WTC11 (cell line): ENCODE data around the gene CDC73. TPM values are rescaled to one million over a fixed set of nuclear protein-coding genes. Genes with fewer than 3 reads are reported as not detected.

Experiments used
- ATAC-seq: fragments of 200-7000 bp; cut with Tn5 transposase; 2 replicates; pipeline ENCODE4 v1.10.0; 2021; ENCODE audit warnings: mild to moderate bottlenecking, moderate library complexity
- CTCF ChIA-PET: fragments of 300-600 bp; sonication (Branson Sonifier 250); formaldehyde crosslinking; loops from one replicate; lab custom pipeline; 2021; ENCODE audit warnings: antibody characterized with exemption; lab: Charles Lee
- POLR2A ChIA-PET: fragments of 350-600 bp; sonication (Branson Sonifier 250); formaldehyde crosslinking; loops from one replicate; lab custom pipeline; 2021; ENCODE audit warnings: antibody characterized with exemption; lab: Charles Lee
- DNase-seq: peaks from one replicate; pipeline ENCODE4 v3.0.0; 2021; ENCODE audit warnings: low spot score
- H3K27ac Mint-ChIP-seq: 2 replicates; pipeline ENCODE4 v1.8.0; 2021; ENCODE audit warnings: mixed read lengths
- H3K27me3 Mint-ChIP-seq: 2 replicates; pipeline ENCODE4 v1.8.0; 2021; ENCODE audit warnings: low read depth, mild to moderate bottlenecking, moderate library complexity, mixed read lengths
- H3K36me3 Mint-ChIP-seq: 2 replicates; pipeline ENCODE4 v1.8.0; 2021; ENCODE audit warnings: mixed read lengths
- H3K4me1 Mint-ChIP-seq: 2 replicates; pipeline ENCODE4 v1.8.0; 2022; ENCODE audit warnings: mixed read lengths
- H3K4me3 Mint-ChIP-seq: 2 replicates; pipeline ENCODE4 v1.8.0; 2021; ENCODE audit warnings: mild to moderate bottlenecking, moderate library complexity, mixed read lengths
- H3K9me3 Mint-ChIP-seq: 2 replicates; pipeline ENCODE4 v1.8.0; 2021; ENCODE audit warnings: mixed read lengths
- ESRRA ChIP-seq: sonication (generic); formaldehyde crosslinking; IDR thresholded peaks from 2 replicates; pipeline ENCODE4 v1.8.1; 2022; ENCODE audit warnings: mild to moderate bottlenecking, missing genetic modification reagents, borderline replicate concordance
- ETV6 ChIP-seq: sonication (generic); formaldehyde crosslinking; IDR thresholded peaks from 2 replicates; pipeline ENCODE4 v1.8.1; 2022; ENCODE audit warnings: mild to moderate bottlenecking, missing genetic modification reagents
- IRF2 ChIP-seq: sonication (generic); formaldehyde crosslinking; IDR thresholded peaks from 2 replicates; pipeline ENCODE4 v1.8.0; 2022; ENCODE audit warnings: low read depth, missing genetic modification reagents, borderline replicate concordance
- KAT7 ChIP-seq: sonication (generic); formaldehyde crosslinking; IDR thresholded peaks from 2 replicates; pipeline ENCODE4 v1.8.1; 2023; ENCODE audit warnings: missing genetic modification reagents, mild to moderate bottlenecking, borderline replicate concordance
- NR1H2 ChIP-seq: sonication (generic); formaldehyde crosslinking; IDR thresholded peaks from 2 replicates; pipeline ENCODE4 v1.9.0; 2021; ENCODE audit warnings: mild to moderate bottlenecking, moderate library complexity, missing genetic modification reagents
- NR2C2 ChIP-seq: sonication (generic); formaldehyde crosslinking; IDR thresholded peaks from 2 replicates; pipeline ENCODE4 v1.8.0; 2022; ENCODE audit warnings: mild to moderate bottlenecking, missing genetic modification reagents
- OVOL2 ChIP-seq: fragments of 250-450 bp; sonication (Bioruptor Pico); IDR thresholded peaks from 2 replicates; pipeline ENCODE4 v1.9.0; 2021; ENCODE audit warnings: mild to moderate bottlenecking, borderline replicate concordance
- TEAD1 ChIP-seq: sonication (generic); formaldehyde crosslinking; IDR thresholded peaks from 2 replicates; pipeline ENCODE4 v1.8.0; 2022; ENCODE audit warnings: mild to moderate bottlenecking, missing genetic modification reagents
- ZBTB21 ChIP-seq: sonication (generic); formaldehyde crosslinking; IDR thresholded peaks from 2 replicates; pipeline ENCODE4 v1.8.1; 2023; ENCODE audit warnings: mild to moderate bottlenecking, missing genetic modification reagents, borderline replicate concordance
- ZNF219 ChIP-seq: sonication (generic); formaldehyde crosslinking; IDR thresholded peaks from 2 replicates; pipeline ENCODE4 v1.8.0; 2023; ENCODE audit warnings: missing genetic modification reagents, mild to moderate bottlenecking, borderline replicate concordance
- ZNF317 ChIP-seq: sonication (generic); formaldehyde crosslinking; IDR thresholded peaks from 2 replicates; pipeline ENCODE4 v1.8.1; 2023; ENCODE audit warnings: low read depth, mild to moderate bottlenecking, moderate library complexity, missing genetic modification reagents, borderline replicate concordance
- total RNA-seq: library from RNA; stranded (reverse); gene quantifications from 3 replicates; pipeline ENCODE4 v1.2.3, GENCODE V29; 2021
- TF ChIP-seq, protein P1 (sequence below): fragments of 250-450 bp; sonication (Bioruptor Pico); IDR thresholded peaks from 2 replicates; pipeline ENCODE4 v1.9.0; 2021; ENCODE audit warnings: mild to moderate bottlenecking
- TF ChIP-seq, protein P2 (sequence below): sonication (generic); formaldehyde crosslinking; IDR thresholded peaks from 2 replicates; pipeline ENCODE4 v1.8.0; 2022; ENCODE audit warnings: mild to moderate bottlenecking, missing genetic modification reagents
- TF ChIP-seq, protein P3 (sequence below): sonication (generic); formaldehyde crosslinking; IDR thresholded peaks from 2 replicates; pipeline ENCODE4 v1.8.1; 2022; ENCODE audit warnings: missing genetic modification reagents, borderline replicate concordance
- TF ChIP-seq, protein P4 (sequence below): sonication (generic); formaldehyde crosslinking; IDR thresholded peaks from 2 replicates; pipeline ENCODE4 v1.8.0; 2023; ENCODE audit warnings: missing genetic modification reagents, mild to moderate bottlenecking, borderline replicate concordance
- TF ChIP-seq, protein P5 (sequence below): sonication (generic); formaldehyde crosslinking; IDR thresholded peaks from 2 replicates; pipeline ENCODE4 v1.8.1; 2023; ENCODE audit warnings: mild to moderate bottlenecking, moderate library complexity, missing genetic modification reagents
- TF ChIP-seq, protein P6 (sequence below): sonication (generic); formaldehyde crosslinking; IDR thresholded peaks from 2 replicates; pipeline ENCODE4 v1.8.0; 2023; ENCODE audit warnings: mild to moderate bottlenecking, missing genetic modification reagents

Gene CDC73
- total RNA-seq, 1 experiment from 2014 or later = 57.1 TPM

DNA sequence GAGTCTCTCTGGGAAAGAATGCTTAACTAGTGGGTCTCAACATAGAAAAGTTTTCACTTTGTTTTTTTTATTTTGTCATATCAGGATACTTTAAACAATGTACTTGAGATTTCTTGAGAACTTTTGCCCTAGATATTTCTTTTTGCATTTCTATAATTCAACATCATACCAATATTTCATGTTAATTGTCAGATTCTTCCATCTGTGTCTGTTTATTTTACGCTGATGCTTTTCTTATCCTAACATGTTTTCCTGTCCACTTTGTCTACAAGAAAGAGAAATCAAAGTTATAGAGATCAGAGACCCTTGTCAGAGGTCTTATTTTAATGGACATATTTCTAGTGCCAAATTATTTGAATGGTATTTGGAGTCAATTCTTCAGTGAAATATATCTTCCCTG lies 160.1 kb downstream of the CDC73 start (continued):
- no peak for TF ChIP-seq ZNF317
- no peak for TF ChIP-seq NR1H2 (CRISPR knock-in tag)
- no peak for TF ChIP-seq IRF2
- TF ChIP-seq, protein P1, sequence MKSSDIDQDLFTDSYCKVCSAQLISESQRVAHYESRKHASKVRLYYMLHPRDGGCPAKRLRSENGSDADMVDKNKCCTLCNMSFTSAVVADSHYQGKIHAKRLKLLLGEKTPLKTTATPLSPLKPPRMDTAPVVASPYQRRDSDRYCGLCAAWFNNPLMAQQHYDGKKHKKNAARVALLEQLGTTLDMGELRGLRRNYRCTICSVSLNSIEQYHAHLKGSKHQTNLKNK (CRISPR knock-in tag) = no peak
- no peak for TF ChIP-seq TEAD1 (CRISPR knock-in tag)

DNA sequence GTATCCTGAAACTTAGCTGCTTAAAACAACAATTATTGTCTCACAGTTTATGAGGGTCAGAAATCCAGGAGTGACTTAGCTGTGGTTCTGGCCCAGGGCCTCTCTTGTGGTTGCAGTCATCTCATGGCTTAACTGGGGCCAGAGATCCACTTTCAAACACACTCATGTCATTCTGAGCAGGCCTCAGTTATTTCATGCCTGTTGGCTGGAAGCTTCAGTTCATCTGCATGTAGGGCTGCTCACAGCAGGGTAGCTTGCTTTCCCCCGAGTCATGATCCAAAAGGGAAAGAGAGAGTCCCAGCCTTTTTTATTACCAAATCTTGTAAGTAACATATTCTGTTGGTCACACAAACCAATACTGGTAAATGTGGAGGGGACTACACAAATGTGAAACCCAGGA lies 161.2 kb downstream of the CDC73 start:
- Mint-ChIP-seq H3K27ac (peak overlapping the region; percentile 57; the same call in 1 of the 2 replicates), H3K4me1 (peaks cover 11% of the 10 kb centered on the region), H3K4me3 (no peak overlapping the region), H3K9me3 (peaks cover 8% of the 10 kb centered on the region), H3K27me3 (no peaks in the 10 kb centered on the region), H3K36me3 (no peaks in the 10 kb centered on the region)
- POLR2A ChIA-PET = interaction anchor here (0.6 kb wide), 1 partner anchor 1056 kb away, joined by 6 read pairs; no protein-coding TSS in a partner anchor
- ATAC-seq = peak; percentile 73
- TF ChIP-seq OVOL2 (CRISPR knock-in tag) (no peak), NR2C2 (no peak), ZBTB21 (CRISPR knock-in tag) (no peak), ETV6 (CRISPR knock-in tag) (no peak), ESRRA (CRISPR knock-in tag) (no peak), IRF2 (no peak), KAT7 (CRISPR knock-in tag) (no peak)
- TF ChIP-seq, protein P2, sequence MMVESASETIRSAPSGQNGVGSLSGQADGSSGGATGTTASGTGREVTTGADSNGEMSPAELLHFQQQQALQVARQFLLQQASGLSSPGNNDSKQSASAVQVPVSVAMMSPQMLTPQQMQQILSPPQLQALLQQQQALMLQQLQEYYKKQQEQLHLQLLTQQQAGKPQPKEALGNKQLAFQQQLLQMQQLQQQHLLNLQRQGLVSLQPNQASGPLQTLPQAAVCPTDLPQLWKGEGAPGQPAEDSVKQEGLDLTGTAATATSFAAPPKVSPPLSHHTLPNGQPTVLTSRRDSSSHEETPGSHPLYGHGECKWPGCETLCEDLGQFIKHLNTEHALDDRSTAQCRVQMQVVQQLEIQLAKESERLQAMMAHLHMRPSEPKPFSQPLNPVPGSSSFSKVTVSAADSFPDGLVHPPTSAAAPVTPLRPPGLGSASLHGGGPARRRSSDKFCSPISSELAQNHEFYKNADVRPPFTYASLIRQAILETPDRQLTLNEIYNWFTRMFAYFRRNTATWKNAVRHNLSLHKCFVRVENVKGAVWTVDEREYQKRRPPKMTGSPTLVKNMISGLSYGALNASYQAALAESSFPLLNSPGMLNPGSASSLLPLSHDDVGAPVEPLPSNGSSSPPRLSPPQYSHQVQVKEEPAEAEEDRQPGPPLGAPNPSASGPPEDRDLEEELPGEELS (CRISPR knock-in tag) = no peak
- TF ChIP-seq, protein P3, sequence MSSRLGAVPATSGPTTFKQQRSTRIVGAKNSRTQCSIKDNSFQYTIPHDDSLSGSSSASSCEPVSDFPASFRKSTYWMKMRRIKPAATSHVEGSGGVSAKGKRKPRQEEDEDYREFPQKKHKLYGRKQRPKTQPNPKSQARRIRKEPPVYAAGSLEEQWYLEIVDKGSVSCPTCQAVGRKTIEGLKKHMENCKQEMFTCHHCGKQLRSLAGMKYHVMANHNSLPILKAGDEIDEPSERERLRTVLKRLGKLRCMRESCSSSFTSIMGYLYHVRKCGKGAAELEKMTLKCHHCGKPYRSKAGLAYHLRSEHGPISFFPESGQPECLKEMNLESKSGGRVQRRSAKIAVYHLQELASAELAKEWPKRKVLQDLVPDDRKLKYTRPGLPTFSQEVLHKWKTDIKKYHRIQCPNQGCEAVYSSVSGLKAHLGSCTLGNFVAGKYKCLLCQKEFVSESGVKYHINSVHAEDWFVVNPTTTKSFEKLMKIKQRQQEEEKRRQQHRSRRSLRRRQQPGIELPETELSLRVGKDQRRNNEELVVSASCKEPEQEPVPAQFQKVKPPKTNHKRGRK = no peak
- TF ChIP-seq, protein P4, sequence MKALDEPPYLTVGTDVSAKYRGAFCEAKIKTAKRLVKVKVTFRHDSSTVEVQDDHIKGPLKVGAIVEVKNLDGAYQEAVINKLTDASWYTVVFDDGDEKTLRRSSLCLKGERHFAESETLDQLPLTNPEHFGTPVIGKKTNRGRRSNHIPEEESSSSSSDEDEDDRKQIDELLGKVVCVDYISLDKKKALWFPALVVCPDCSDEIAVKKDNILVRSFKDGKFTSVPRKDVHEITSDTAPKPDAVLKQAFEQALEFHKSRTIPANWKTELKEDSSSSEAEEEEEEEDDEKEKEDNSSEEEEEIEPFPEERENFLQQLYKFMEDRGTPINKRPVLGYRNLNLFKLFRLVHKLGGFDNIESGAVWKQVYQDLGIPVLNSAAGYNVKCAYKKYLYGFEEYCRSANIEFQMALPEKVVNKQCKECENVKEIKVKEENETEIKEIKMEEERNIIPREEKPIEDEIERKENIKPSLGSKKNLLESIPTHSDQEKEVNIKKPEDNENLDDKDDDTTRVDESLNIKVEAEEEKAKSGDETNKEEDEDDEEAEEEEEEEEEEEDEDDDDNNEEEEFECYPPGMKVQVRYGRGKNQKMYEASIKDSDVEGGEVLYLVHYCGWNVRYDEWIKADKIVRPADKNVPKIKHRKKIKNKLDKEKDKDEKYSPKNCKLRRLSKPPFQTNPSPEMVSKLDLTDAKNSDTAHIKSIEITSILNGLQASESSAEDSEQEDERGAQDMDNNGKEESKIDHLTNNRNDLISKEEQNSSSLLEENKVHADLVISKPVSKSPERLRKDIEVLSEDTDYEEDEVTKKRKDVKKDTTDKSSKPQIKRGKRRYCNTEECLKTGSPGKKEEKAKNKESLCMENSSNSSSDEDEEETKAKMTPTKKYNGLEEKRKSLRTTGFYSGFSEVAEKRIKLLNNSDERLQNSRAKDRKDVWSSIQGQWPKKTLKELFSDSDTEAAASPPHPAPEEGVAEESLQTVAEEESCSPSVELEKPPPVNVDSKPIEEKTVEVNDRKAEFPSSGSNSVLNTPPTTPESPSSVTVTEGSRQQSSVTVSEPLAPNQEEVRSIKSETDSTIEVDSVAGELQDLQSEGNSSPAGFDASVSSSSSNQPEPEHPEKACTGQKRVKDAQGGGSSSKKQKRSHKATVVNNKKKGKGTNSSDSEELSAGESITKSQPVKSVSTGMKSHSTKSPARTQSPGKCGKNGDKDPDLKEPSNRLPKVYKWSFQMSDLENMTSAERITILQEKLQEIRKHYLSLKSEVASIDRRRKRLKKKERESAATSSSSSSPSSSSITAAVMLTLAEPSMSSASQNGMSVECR (CRISPR knock-in tag) = no peak
- CTCF ChIA-PET = interaction anchor here (1.4 kb wide), 1 partner anchor 98 kb away, joined by 3 read pairs; no protein-coding TSS in a partner anchor
- peak; percentile 21 for DNase-seq

DNA sequence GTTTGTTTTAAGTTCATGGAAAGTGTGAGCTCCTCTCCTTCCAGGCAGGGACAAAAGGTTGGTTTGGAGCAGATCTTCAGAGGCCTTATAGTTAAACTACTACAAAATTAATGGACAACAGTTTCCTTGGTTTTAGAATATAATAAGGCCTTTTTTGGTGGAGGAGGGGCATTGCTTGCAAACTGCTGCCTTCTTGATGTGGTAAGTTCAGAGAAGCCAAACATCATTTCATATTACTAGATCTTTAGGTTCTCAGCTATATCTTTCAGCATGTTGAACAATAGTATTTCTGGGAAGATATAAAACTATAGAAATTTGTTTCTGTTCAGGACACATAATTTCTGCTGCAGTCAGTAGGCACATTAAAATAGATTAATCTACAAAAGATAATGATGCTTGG lies 162.4 kb downstream of the CDC73 start:
- ATAC-seq (no peak), DNase-seq (no peak)
- POLR2A ChIA-PET = no interaction called here
- H3K9me3 Mint-ChIP-seq = peaks cover 8% of the 10 kb centered on the region
- no peak overlapping the region for H3K4me3 Mint-ChIP-seq
- H3K4me1 Mint-ChIP-seq = peaks cover 11% of the 10 kb centered on the region
- H3K36me3 Mint-ChIP-seq = no peaks in the 10 kb centered on the region
- no peak overlapping the region for H3K27ac Mint-ChIP-seq
- CTCF ChIA-PET = interaction anchor here (1.4 kb wide), 1 partner anchor 99 kb away, joined by 3 read pairs; no protein-coding TSS in a partner anchor
- H3K27me3 Mint-ChIP-seq = no peaks in the 10 kb centered on the region
- TF ChIP-seq, protein P5, sequence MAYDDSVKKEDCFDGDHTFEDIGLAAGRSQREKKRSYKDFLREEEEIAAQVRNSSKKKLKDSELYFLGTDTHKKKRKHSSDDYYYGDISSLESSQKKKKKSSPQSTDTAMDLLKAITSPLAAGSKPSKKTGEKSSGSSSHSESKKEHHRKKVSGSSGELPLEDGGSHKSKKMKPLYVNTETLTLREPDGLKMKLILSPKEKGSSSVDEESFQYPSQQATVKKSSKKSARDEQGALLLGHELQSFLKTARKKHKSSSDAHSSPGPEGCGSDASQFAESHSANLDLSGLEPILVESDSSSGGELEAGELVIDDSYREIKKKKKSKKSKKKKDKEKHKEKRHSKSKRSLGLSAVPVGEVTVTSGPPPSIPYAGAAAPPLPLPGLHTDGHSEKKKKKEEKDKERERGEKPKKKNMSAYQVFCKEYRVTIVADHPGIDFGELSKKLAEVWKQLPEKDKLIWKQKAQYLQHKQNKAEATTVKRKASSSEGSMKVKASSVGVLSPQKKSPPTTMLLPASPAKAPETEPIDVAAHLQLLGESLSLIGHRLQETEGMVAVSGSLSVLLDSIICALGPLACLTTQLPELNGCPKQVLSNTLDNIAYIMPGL (CRISPR knock-in tag) = no peak
- no peak for TF ChIP-seq ZNF219 (CRISPR knock-in tag)
- TF ChIP-seq, protein P6, sequence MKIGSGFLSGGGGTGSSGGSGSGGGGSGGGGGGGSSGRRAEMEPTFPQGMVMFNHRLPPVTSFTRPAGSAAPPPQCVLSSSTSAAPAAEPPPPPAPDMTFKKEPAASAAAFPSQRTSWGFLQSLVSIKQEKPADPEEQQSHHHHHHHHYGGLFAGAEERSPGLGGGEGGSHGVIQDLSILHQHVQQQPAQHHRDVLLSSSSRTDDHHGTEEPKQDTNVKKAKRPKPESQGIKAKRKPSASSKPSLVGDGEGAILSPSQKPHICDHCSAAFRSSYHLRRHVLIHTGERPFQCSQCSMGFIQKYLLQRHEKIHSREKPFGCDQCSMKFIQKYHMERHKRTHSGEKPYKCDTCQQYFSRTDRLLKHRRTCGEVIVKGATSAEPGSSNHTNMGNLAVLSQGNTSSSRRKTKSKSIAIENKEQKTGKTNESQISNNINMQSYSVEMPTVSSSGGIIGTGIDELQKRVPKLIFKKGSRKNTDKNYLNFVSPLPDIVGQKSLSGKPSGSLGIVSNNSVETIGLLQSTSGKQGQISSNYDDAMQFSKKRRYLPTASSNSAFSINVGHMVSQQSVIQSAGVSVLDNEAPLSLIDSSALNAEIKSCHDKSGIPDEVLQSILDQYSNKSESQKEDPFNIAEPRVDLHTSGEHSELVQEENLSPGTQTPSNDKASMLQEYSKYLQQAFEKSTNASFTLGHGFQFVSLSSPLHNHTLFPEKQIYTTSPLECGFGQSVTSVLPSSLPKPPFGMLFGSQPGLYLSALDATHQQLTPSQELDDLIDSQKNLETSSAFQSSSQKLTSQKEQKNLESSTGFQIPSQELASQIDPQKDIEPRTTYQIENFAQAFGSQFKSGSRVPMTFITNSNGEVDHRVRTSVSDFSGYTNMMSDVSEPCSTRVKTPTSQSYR (CRISPR knock-in tag) = no peak
